Sigmoid colon (tissue), 7 donors: ENCODE results near the gene TRIM24. TPM values are rescaled to one million over a fixed set of nuclear protein-coding genes. Genes with fewer than 3 reads are reported as not detected.

Experiments
- DNase-seq: peaks from one replicate; pipeline ENCODE4 v3.0.0-alpha.2; 2019
- H3K27ac ChIP-seq, 4 donors: fragments of 200-600 bp; sonication (generic); one replicate each; pipeline ENCODE4 v1.5.1; 2016 to 2019; ENCODE audit warnings: mild to moderate bottlenecking in 1 of 4
- H3K27me3 ChIP-seq, 3 donors: fragments of 200-600 bp; sonication (generic); one replicate each; pipeline ENCODE4 v1.5.1; 2019; ENCODE audit warnings: mild to moderate bottlenecking in 1 of 3
- H3K36me3 ChIP-seq, 4 donors: fragments of 200-600 bp; sonication (generic); one replicate each; pipeline ENCODE4 v1.5.1; 2016 to 2019
- H3K4me1 ChIP-seq, 4 donors: fragments of 200-600 bp; sonication (generic); one replicate each; pipeline ENCODE4 v1.5.1; 2017 to 2019
- H3K4me3 ChIP-seq, 4 donors: fragments of 200-600 bp; sonication (generic); one replicate each; pipeline ENCODE4 v1.5.1; 2017 to 2019; ENCODE audit warnings: mild to moderate bottlenecking in 2 of 4, moderate library complexity in 1 of 4
- H3K9me3 ChIP-seq, 4 donors: fragments of 200-600 bp in 3 of 4; sonication (generic) in 3 of 4; one replicate each; pipeline versions ENCODE4 v1.5.1 to v1.6.1; 2013 to 2019
- CTCF ChIP-seq, 4 experiments: fragments of 450-650 bp in 3 of 4; fragments of 200-600 bp in 1 of 4; IDR thresholded peaks; one replicate each; pipeline ENCODE4 v1.5.1; 2016 to 2019; ENCODE audit warnings: antibody characterized with exemption in 4 of 4, mild to moderate bottlenecking in 3 of 4, moderate library complexity in 2 of 4
- EP300 ChIP-seq, 4 donors: sonication (generic); formaldehyde crosslinking; IDR thresholded peaks; one replicate each; pipeline ENCODE4 v1.6.1; 2017; ENCODE audit warnings: antibody characterized with exemption in 4 of 4
- POLR2A ChIP-seq, 2 donors: fragments of 450-650 bp; IDR thresholded peaks; one replicate each; pipeline ENCODE4 v1.6.1; 2016; ENCODE audit warnings: antibody characterized with exemption in 2 of 2, mild to moderate bottlenecking in 2 of 2, moderate library complexity in 2 of 2
- POLR2AphosphoS5 ChIP-seq, 4 donors: sonication (generic); formaldehyde crosslinking; IDR thresholded peaks; one replicate each; pipeline ENCODE4 v1.6.1; 2017; ENCODE audit warnings: antibody characterized with exemption in 4 of 4
- WGBS, 2 donors: extraction: QIAGEN DNeasy Blood & Tissue Kit; methylation state at CpG; one replicate each; pipeline ENCODE4 v1.1.7; 2013; 5-methylcytosine and 5-hydroxymethylcytosine counted together
- intact Hi-C: fragments of 100-400 bp; cut with DNase I; formaldehyde crosslinking; loops from one replicate; pipeline ENCODE4 v1.15.1; 2023
- polyA plus RNA-seq, 3 donors: library from polyadenylated mRNA; stranded (reverse); fragments of 200-250 nt; gene quantifications; one replicate each; pipeline ENCODE4 v1.2.3, GENCODE V29; 2013
- total RNA-seq, 4 donors: library from RNA; depleted of rRNA; stranded (reverse); fragments of >200 nt; gene quantifications; one replicate each; pipeline ENCODE4 v1.1.0, GENCODE V29; 2016
- donor health status: healthy with polysubstance abuse.
- donor health status: Bipolar disorder and iron deficiency.
- donor health status: healthy.

The TRIM24 gene
- total and polyA plus RNA-seq, 7 donors, result 6.0 to 13.2 (median 11.4) TPM

- no peaks in the 10 kb centered on the region for H3K27me3 ChIP-seq
- intact Hi-C loops, result no loop called here
- DNase-seq, result no peak
- H3K9me3 ChIP-seq, result no peaks in the 10 kb centered on the region
- H3K4me1 ChIP-seq, result no peaks in the 10 kb centered on the region
- H3K27ac ChIP-seq, result no peak overlapping the region
- WGBS, 2 donors, result 70 to 75% methylated on average over 1 of the region's 1 CpG
- H3K36me3 ChIP-seq, result peaks cover 0 to 12% (median 0%) of the 10 kb centered on the region in 4 donors
- TF ChIP-seq POLR2A (IDR thresholded peaks at IDR 0.05) (no peak), CTCF (IDR thresholded peaks at IDR 0.05) (no peak), EP300 (IDR thresholded peaks at IDR 0.05) (no peak), POLR2AphosphoS5 (IDR thresholded peaks at IDR 0.05) (no peak)
- no peak overlapping the region for H3K4me3 ChIP-seq
These were observed 54.0 kb downstream of the TRIM24 start for GRCh38 chr7:138514044-138514443.

- H3K9me3 ChIP-seq, result no peaks in the 10 kb centered on the region
- intact Hi-C loops, result no loop called here
- no peak for DNase-seq
These were observed 55.0 kb downstream of the TRIM24 start for GRCh38 chr7:138515001-138515528.

GRCh38 chr7:138519061-138519798, 59.2 kb downstream of the TRIM24 start:
- WGBS, 2 donors, result 98% methylated on average over 4 of the region's 4 CpGs
- TF ChIP-seq POLR2A (IDR thresholded peaks at IDR 0.05) (no peak), POLR2AphosphoS5 (IDR thresholded peaks at IDR 0.05) (no peak), EP300 (IDR thresholded peaks at IDR 0.05) (no peak), CTCF (IDR thresholded peaks at IDR 0.05) (no peak)
- H3K27ac ChIP-seq, result no peak overlapping the region
- peaks cover 0 to 35% (median 6%) of the 10 kb centered on the region in 4 donors for H3K36me3 ChIP-seq
- no peaks in the 10 kb centered on the region for H3K9me3 ChIP-seq
- no peak for DNase-seq
- H3K4me1 ChIP-seq, result no peaks in the 10 kb centered on the region
- intact Hi-C loops, result no loop called here
- H3K4me3 ChIP-seq, result no peak overlapping the region
- no peaks in the 10 kb centered on the region for H3K27me3 ChIP-seq

More at GRCh38 chr7:138515001-138515528, 55.0 kb downstream of the TRIM24 start:
- no peak overlapping the region for H3K27ac ChIP-seq
- WGBS, 2 donors, result 70 to 74% methylated on average over 7 of the region's 7 CpGs
- H3K4me1 ChIP-seq, result no peaks in the 10 kb centered on the region
- no peak for TF ChIP-seq EP300 (IDR thresholded peaks at IDR 0.05)
- no peak for TF ChIP-seq CTCF (IDR thresholded peaks at IDR 0.05)
- no peak for TF ChIP-seq POLR2A (IDR thresholded peaks at IDR 0.05)
- TF ChIP-seq POLR2AphosphoS5 (IDR thresholded peaks at IDR 0.05), result no peak
- no peak overlapping the region for H3K4me3 ChIP-seq
- H3K27me3 ChIP-seq, result no peaks in the 10 kb centered on the region
- peaks cover 0 to 22% (median 3%) of the 10 kb centered on the region in 4 donors for H3K36me3 ChIP-seq

GRCh38 chr7:138520742-138521141, 60.7 kb downstream of the TRIM24 start:
- Histone ChIP-seq H3K27me3 (no peaks in the 10 kb centered on the region), H3K27ac (no peak overlapping the region), H3K9me3 (peaks cover 0 to 2% (median under 1%) of the 10 kb centered on the region in 4 donors), H3K4me3 (no peak overlapping the region), H3K36me3 (peaks cover 0 to 35% (median 8%) of the 10 kb centered on the region in 4 donors), H3K4me1 (no peaks in the 10 kb centered on the region)
- WGBS, 2 donors, result 93 to 95% methylated on average over 4 of the region's 4 CpGs
- intact Hi-C loops, result no loop called here
- DNase-seq, result no peak
- TF ChIP-seq POLR2A (IDR thresholded peaks at IDR 0.05), result no peak

GRCh38 chr7:138521837-138522461, 61.9 kb downstream of the TRIM24 start:
- peaks cover 0 to 6% (median under 1%) of the 10 kb centered on the region in 4 donors for H3K9me3 ChIP-seq
- H3K27me3 ChIP-seq, result no peaks in the 10 kb centered on the region
- no peak for TF ChIP-seq EP300 (IDR thresholded peaks at IDR 0.05)
- TF ChIP-seq CTCF (IDR thresholded peaks at IDR 0.05), result no peak
- TF ChIP-seq POLR2AphosphoS5 (IDR thresholded peaks at IDR 0.05), result no peak
- no peak for TF ChIP-seq POLR2A (IDR thresholded peaks at IDR 0.05)
- no peak overlapping the region for H3K27ac ChIP-seq
- peaks cover 0 to 45% (median 9%) of the 10 kb centered on the region in 4 donors for H3K36me3 ChIP-seq
- H3K4me3 ChIP-seq, result no peak overlapping the region
- no peak for DNase-seq
- no peaks in the 10 kb centered on the region for H3K4me1 ChIP-seq
- intact Hi-C loops, result no loop called here
- WGBS, 2 donors, result 97 to 98% methylated on average over 7 of the region's 7 CpGs
